Calu3 (cell line): ENCODE measurements around the gene PRF1. TPM values are rescaled to one million over a fixed set of nuclear protein-coding genes. Genes with fewer than 3 reads are reported as not detected.

Experiments
- BruUV-seq: library from RNA; stranded (reverse); fragments of 400-500 nt; replicated peaks from 2 replicates; lab custom pipeline; 2021; lab: Mats Ljungman, UMichigan
- CTCF ChIA-PET: fragments of 300-600 bp; sonication (Branson Sonifier 250); formaldehyde crosslinking; loops from one replicate; lab custom pipeline; 2022; ENCODE audit warnings: antibody characterized with exemption; lab: Charles Lee
- DNase-seq: peaks from one replicate; pipeline ENCODE4 v3.0.0; 2022
- H3K27ac Mint-ChIP-seq: one replicate; pipeline ENCODE4 v1.8.0; 2022; ENCODE audit warnings: mixed read lengths; ENCODE audit not compliant: unreplicated experiment
- H3K27me3 Mint-ChIP-seq: one replicate; pipeline ENCODE4 v1.8.0; 2022; ENCODE audit warnings: mixed read lengths; ENCODE audit not compliant: unreplicated experiment
- H3K36me3 Mint-ChIP-seq: one replicate; pipeline ENCODE4 v1.8.0; 2022; ENCODE audit warnings: mild to moderate bottlenecking, moderate library complexity, mixed read lengths; ENCODE audit not compliant: insufficient read depth, unreplicated experiment
- H3K4me1 Mint-ChIP-seq: one replicate; pipeline ENCODE4 v1.8.0; 2022; ENCODE audit warnings: mild to moderate bottlenecking, low read depth, mixed read lengths; ENCODE audit not compliant: unreplicated experiment
- H3K4me3 Mint-ChIP-seq: one replicate; pipeline ENCODE4 v1.8.0; 2022; ENCODE audit warnings: mild to moderate bottlenecking, low read depth, moderate library complexity, mixed read lengths; ENCODE audit not compliant: unreplicated experiment
- H3K9me3 Mint-ChIP-seq: one replicate; pipeline ENCODE4 v1.8.0; 2022; ENCODE audit warnings: low read depth, mixed read lengths; ENCODE audit not compliant: unreplicated experiment
- CTCF ChIP-seq: fragments of 200-600 bp; IDR thresholded peaks from one replicate; pipeline ENCODE4 v1.8.0; 2022; ENCODE audit warnings: antibody characterized with exemption; ENCODE audit not compliant: unreplicated experiment
- intact Hi-C: fragments of 100-400 bp; cut with micrococcal nuclease; formaldehyde crosslinking; loops from one replicate; pipeline ENCODE4 v1.10.0; 2022; ENCODE audit not compliant: unreplicated experiment
- total RNA-seq: library from RNA; stranded (reverse); gene quantifications from 2 replicates; pipeline ENCODE4 v1.2.3, GENCODE V29; 2022

The PRF1 gene
- total RNA-seq, 1 experiment from 2014 or later, result not detected

GRCh38 chr10:70622541-70622940 lies 20.0 kb upstream of the PRF1 start:
- H3K9me3 Mint-ChIP-seq, result peaks cover 3% of the 10 kb centered on the region
- H3K4me3 Mint-ChIP-seq, result no peak overlapping the region
- peaks cover 55% of the 10 kb centered on the region for H3K27me3 Mint-ChIP-seq
- intact Hi-C loops, result no loop called here
- no peaks in the 10 kb centered on the region for H3K4me1 Mint-ChIP-seq
- CTCF ChIA-PET, result interaction anchor here (1.6 kb wide), 1 partner anchor 10 kb away, joined by 5 read pairs; no protein-coding TSS in a partner anchor
- no TSS peak for BruUV-seq
- no peak for DNase-seq
- H3K27ac Mint-ChIP-seq, result no peak overlapping the region
- no peak for TF ChIP-seq CTCF
- H3K36me3 Mint-ChIP-seq, result no peaks in the 10 kb centered on the region

GRCh38 chr10:70621503-70622078 lies 19.1 kb upstream of the PRF1 start:
- no peak for TF ChIP-seq CTCF
- CTCF ChIA-PET, result interaction anchor here (0.7 to 1.6 kb wide), 2 partner anchors 9 to 1819 kb away, joined by 4 to 5 read pairs; no protein-coding TSS in a partner anchor
- Mint-ChIP-seq H3K4me1 (no peaks in the 10 kb centered on the region), H3K4me3 (no peak overlapping the region), H3K9me3 (peaks cover 3% of the 10 kb centered on the region), H3K27ac (no peak overlapping the region), H3K36me3 (no peaks in the 10 kb centered on the region), H3K27me3 (peaks cover 55% of the 10 kb centered on the region)
- no peak for DNase-seq
- intact Hi-C loops, result no loop called here
- no TSS peak for BruUV-seq

- Mint-ChIP-seq H3K4me1 (no peaks in the 10 kb centered on the region), H3K9me3 (peaks cover 3% of the 10 kb centered on the region), H3K27ac (no peak overlapping the region), H3K36me3 (no peaks in the 10 kb centered on the region), H3K4me3 (no peak overlapping the region), H3K27me3 (peaks cover 59% of the 10 kb centered on the region)
- no peak for DNase-seq
- CTCF ChIA-PET, result interaction anchor here (0.7 kb wide), 1 partner anchor 253 kb away, joined by 3 read pairs; no protein-coding TSS in a partner anchor
- TF ChIP-seq CTCF, result no peak
- no TSS peak for BruUV-seq
- intact Hi-C loops, result no loop called here
These were observed 17.4 kb upstream of the PRF1 start for GRCh38 chr10:70620020-70620289.

- CTCF ChIA-PET, result interaction anchor here (0.7 kb wide), 1 partner anchor 254 kb away, joined by 3 read pairs; no protein-coding TSS in a partner anchor
- Mint-ChIP-seq H3K27ac (no peak overlapping the region), H3K27me3 (peaks cover 62% of the 10 kb centered on the region), H3K4me1 (no peaks in the 10 kb centered on the region), H3K36me3 (no peaks in the 10 kb centered on the region), H3K4me3 (no peak overlapping the region), H3K9me3 (peaks cover 3% of the 10 kb centered on the region)
- intact Hi-C loops, result loop anchor here (1.0 kb wide), 1 partner anchor 140 kb away; no protein-coding TSS in a partner anchor
- no peak for DNase-seq
- no TSS peak for BruUV-seq
- TF ChIP-seq CTCF, result peak; percentile 39
These were observed 16.9 kb upstream of the PRF1 start for GRCh38 chr10:70619271-70620019.
